Measurements from ENCODE around the gene LAMA2. TPM values are rescaled to one million over a fixed set of nuclear protein-coding genes. Genes with fewer than 3 reads are reported as not detected.

LAMA2 gene
- polyA plus RNA-seq, 1 donor = 5.4 TPM

DNA sequence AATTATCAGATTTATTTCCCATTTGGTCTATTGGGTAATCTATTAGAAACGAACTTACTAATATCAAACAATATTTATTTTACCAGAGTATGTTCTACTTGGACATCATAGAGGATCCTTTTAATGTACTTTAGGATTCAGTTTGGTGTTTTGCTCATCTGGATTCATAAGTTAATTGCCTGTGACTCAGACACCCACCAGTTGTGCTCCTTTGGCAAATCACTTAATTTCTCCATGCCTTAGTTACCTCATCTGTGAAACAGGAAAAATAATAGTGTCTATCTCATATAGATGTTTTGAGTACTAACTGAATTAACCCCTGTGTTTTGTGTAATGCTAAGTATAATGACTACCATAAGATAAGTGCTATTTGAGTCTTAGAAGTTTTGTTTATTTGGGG, 292.1 kb downstream of the LAMA2 start:
- Histone ChIP-seq H3K4me1 (ENCODE audit: control insufficient read depth, insufficient read depth, low read length) (no peaks in the 10 kb centered on the region), H3K27me3 (ENCODE audit: control insufficient read depth, insufficient read depth, low read length) (no peaks in the 10 kb centered on the region), H3K9me3 (ENCODE audit: control insufficient read depth, low read depth, low read length) (no peaks in the 10 kb centered on the region), H3K4me3 (ENCODE audit: low read length) (no peak overlapping the region), H3K36me3 (ENCODE audit: control insufficient read depth, insufficient read depth, low read length) (no peaks in the 10 kb centered on the region), H3K27ac (ENCODE audit: low read length) (no peak overlapping the region)
- DNase-seq = no peak
- 88% methylated on average over 1 of the region's 1 CpG for WGBS (ENCODE audit: insufficient coverage, low lambda C conversion rate)

DNA sequence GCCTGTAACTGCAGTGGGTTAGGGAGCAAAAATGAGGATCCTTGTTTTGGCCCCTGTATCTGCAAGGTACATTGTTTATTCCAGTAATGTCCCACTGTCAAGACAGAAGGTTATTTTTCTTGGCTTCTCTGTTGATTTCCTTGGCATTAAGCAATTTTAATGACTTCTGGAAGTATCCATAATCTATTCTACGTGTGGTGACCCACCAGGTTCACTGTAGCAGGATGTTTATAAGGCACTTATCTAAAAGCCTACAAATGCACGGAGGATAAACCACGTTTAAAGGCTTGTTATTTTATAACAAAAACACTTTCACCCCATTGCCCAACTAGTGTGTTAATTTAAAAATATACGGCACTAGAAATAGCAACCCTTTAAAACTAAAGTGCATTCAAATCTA, 294.9 kb downstream of the LAMA2 start:
- H3K27me3 ChIP-seq (ENCODE audit: control insufficient read depth, insufficient read depth, low read length) = no peaks in the 10 kb centered on the region
- no peak overlapping the region for H3K4me3 ChIP-seq (ENCODE audit: low read length)
- no peaks in the 10 kb centered on the region for H3K9me3 ChIP-seq (ENCODE audit: control insufficient read depth, low read depth, low read length)
- 63% methylated on average over 1 of the region's 4 CpGs for WGBS (ENCODE audit: insufficient coverage, low lambda C conversion rate)
- no peaks in the 10 kb centered on the region for H3K4me1 ChIP-seq (ENCODE audit: control insufficient read depth, insufficient read depth, low read length)
- H3K36me3 ChIP-seq (ENCODE audit: control insufficient read depth, insufficient read depth, low read length) = no peaks in the 10 kb centered on the region
- no peak overlapping the region for H3K27ac ChIP-seq (ENCODE audit: low read length)
- DNase-seq = no peak

DNA sequence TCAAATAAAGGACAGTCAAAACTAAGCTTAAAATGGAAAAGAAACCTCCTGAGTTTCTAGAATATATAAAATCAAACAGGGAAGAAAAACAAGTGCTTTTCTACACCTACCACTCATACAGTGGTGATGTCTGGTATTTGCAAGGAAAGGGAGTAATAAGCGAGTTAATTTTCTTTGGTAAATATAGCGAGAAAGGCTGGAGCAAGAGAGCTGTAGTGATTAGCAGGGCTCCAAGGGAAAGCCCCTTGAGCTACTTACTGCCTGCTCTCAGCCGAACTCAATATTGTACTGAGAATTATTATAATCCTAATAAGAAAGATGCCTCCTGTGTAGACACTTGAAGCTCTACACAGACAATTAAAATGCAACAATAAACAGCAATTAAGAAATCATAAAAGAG, 296.3 kb downstream of the LAMA2 start:
- no peak overlapping the region for H3K27ac ChIP-seq (ENCODE audit: low read length)
- H3K27me3 ChIP-seq (ENCODE audit: control insufficient read depth, insufficient read depth, low read length) = no peaks in the 10 kb centered on the region
- DNase-seq = no peak
- no peaks in the 10 kb centered on the region for H3K36me3 ChIP-seq (ENCODE audit: control insufficient read depth, insufficient read depth, low read length)
- H3K9me3 ChIP-seq (ENCODE audit: control insufficient read depth, low read depth, low read length) = no peaks in the 10 kb centered on the region
- H3K4me3 ChIP-seq (ENCODE audit: low read length) = no peak overlapping the region
- 80% methylated on average over 1 of the region's 3 CpGs for WGBS (ENCODE audit: insufficient coverage, low lambda C conversion rate)
- H3K4me1 ChIP-seq (ENCODE audit: control insufficient read depth, insufficient read depth, low read length) = peaks cover 6% of the 10 kb centered on the region

DNA sequence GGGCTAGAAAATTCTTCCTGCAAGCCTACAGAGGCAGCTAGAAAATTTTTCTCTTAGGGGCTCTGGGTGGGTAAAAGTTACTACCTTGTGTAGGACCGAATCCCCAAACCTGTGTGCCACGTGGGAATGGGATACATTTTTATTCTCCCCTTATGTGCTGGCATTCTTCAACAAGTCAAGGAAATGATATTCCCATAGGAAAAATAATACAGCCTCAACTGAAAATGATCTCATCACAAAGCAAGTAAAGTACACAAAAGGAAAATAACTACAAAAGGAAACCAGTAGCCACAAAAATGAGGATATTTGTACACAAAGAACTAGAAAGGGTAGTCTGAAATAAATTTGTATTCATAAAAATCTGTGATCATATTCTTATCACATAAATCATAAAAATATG, 298.1 kb downstream of the LAMA2 start:
- peaks cover 9% of the 10 kb centered on the region for H3K4me1 ChIP-seq (ENCODE audit: control insufficient read depth, insufficient read depth, low read length)
- H3K27ac ChIP-seq (ENCODE audit: low read length) = no peak overlapping the region
- WGBS (ENCODE audit: insufficient coverage, low lambda C conversion rate) = 67% methylated on average over 1 of the region's 2 CpGs
- no peak overlapping the region for H3K4me3 ChIP-seq (ENCODE audit: low read length)
- no peak for DNase-seq
- no peaks in the 10 kb centered on the region for H3K9me3 ChIP-seq (ENCODE audit: control insufficient read depth, low read depth, low read length)
- H3K27me3 ChIP-seq (ENCODE audit: control insufficient read depth, insufficient read depth, low read length) = no peaks in the 10 kb centered on the region
- no peaks in the 10 kb centered on the region for H3K36me3 ChIP-seq (ENCODE audit: control insufficient read depth, insufficient read depth, low read length)

DNA sequence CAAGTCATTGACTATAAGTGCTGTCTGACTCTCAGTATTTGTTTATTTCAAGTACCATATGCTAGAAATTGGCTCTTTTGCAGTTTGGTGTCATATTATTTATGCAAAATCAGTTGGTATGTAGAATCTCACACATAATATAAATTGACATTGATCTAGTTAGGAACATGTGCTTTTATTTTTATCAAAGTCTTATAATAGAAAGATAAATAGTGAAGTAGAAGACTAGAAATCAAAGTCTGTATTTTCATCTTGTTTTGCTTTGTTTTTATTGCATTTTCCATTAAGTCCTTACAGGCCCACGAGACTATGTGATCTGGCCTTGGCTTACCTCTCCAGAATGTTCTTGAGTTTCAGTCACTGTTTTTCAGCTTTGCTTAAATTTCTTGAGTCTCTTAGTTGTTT, 300.3 kb downstream of the LAMA2 start:
- no peaks in the 10 kb centered on the region for H3K36me3 ChIP-seq (ENCODE audit: control insufficient read depth, insufficient read depth, low read length)
- no peak for DNase-seq
- no peak overlapping the region for H3K4me3 ChIP-seq (ENCODE audit: low read length)
- H3K27me3 ChIP-seq (ENCODE audit: control insufficient read depth, insufficient read depth, low read length) = no peaks in the 10 kb centered on the region
- no peaks in the 10 kb centered on the region for H3K9me3 ChIP-seq (ENCODE audit: control insufficient read depth, low read depth, low read length)
- peaks cover 9% of the 10 kb centered on the region for H3K4me1 ChIP-seq (ENCODE audit: control insufficient read depth, insufficient read depth, low read length)
- 75% methylated on average over 1 of the region's 1 CpG for WGBS (ENCODE audit: insufficient coverage, low lambda C conversion rate)
- H3K27ac ChIP-seq (ENCODE audit: low read length) = no peak overlapping the region

DNA sequence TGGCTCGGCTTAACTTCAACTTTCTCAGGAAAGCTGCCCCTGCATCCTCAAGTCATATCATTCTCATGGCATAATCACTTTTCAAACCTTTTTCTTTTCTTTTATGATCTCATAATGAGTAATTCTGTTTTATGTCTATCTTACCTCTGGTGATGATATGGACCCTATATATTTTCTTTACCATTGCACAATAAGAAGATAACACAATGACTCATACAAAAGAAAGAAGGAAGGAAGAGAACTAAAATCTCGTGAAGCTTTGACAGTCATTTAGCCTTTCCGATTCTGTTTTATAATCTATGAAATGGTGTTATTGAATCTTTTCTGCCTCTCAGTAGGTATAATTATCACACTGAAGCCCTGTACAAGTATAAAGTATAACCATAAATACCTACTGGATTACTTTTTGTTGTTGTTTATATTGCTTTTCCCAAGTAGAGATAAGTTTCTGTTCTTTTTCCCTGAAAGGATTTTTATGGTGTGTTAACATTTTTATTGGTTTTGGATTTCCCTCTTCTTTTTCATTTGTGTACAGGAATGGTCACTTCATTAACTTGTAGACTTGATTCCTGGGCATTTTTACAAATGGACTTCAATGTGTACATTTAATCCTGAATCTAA, 300.9 kb downstream of the LAMA2 start:
- H3K27ac ChIP-seq (ENCODE audit: low read length) = peak overlapping the region; percentile 41
- H3K36me3 ChIP-seq (ENCODE audit: control insufficient read depth, insufficient read depth, low read length) = no peaks in the 10 kb centered on the region
- H3K27me3 ChIP-seq (ENCODE audit: control insufficient read depth, insufficient read depth, low read length) = no peaks in the 10 kb centered on the region
- peaks cover 9% of the 10 kb centered on the region for H3K4me1 ChIP-seq (ENCODE audit: control insufficient read depth, insufficient read depth, low read length)
- peak; percentile 13 to 71 for DNase-seq
- 41% methylated on average over 2 of the region's 3 CpGs for WGBS (ENCODE audit: insufficient coverage, low lambda C conversion rate)
- H3K4me3 ChIP-seq (ENCODE audit: low read length) = no peak overlapping the region
- H3K9me3 ChIP-seq (ENCODE audit: control insufficient read depth, low read depth, low read length) = no peaks in the 10 kb centered on the region

DNA sequence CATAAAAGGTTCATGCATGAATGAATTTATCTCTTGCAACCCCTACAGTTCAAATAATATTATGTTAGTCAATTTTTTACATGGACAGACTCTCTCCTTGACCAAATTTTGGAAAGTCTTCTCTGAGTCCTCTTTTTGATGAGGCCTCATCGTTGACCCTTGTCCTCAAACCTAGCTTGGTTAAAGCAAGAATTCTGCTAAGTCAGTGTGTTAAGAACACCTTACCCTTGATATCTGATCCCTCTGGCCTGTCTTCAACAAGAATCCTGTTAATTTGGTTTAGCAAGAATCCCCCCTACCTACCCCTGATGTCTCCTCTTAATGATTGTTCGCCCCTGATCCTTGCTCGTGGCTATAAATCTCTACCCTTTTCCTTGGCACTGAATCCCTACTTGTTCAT, 301.4 kb downstream of the LAMA2 start:
- H3K4me3 ChIP-seq (ENCODE audit: low read length) = no peak overlapping the region
- peak overlapping the region; percentile 41 for H3K27ac ChIP-seq (ENCODE audit: low read length)
- H3K27me3 ChIP-seq (ENCODE audit: control insufficient read depth, insufficient read depth, low read length) = no peaks in the 10 kb centered on the region
- peak in 1 of 2 donors; percentile 26 for DNase-seq
- no peaks in the 10 kb centered on the region for H3K36me3 ChIP-seq (ENCODE audit: control insufficient read depth, insufficient read depth, low read length)
- H3K9me3 ChIP-seq (ENCODE audit: control insufficient read depth, low read depth, low read length) = no peaks in the 10 kb centered on the region
- 100% methylated on average over 1 of the region's 3 CpGs for WGBS (ENCODE audit: insufficient coverage, low lambda C conversion rate)
- H3K4me1 ChIP-seq (ENCODE audit: control insufficient read depth, insufficient read depth, low read length) = peaks cover 9% of the 10 kb centered on the region

DNA sequence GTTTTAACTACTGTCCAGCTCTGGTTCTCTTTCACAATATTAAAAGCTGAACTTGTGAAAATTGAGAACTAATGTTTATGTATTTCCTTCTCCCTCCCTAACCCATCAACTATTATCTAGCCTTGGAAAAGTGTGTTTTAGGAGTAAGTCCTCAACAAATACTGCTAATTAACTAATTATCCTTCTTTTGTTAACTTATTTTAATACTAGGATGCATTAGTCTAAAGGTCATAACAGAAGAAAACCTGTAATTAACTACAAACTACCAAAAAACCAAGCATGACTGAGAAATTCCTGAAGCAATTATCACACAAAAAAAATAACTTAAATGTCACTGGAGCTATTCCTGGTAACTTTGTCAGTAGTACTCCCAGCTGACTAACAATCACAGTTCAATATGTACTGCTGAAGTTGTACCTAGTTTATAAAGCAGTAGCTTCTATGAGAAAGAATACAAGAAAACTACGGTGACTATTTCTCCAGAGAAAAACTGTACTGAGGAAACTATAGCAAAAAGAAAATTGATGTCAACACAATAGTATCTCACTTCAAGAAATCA, 301.9 kb downstream of the LAMA2 start:
- no peak overlapping the region for H3K4me3 ChIP-seq (ENCODE audit: low read length)
- no peak for DNase-seq
- H3K4me1 ChIP-seq (ENCODE audit: control insufficient read depth, insufficient read depth, low read length) = peaks cover 9% of the 10 kb centered on the region
- no peaks in the 10 kb centered on the region for H3K27me3 ChIP-seq (ENCODE audit: control insufficient read depth, insufficient read depth, low read length)
- no peaks in the 10 kb centered on the region for H3K9me3 ChIP-seq (ENCODE audit: control insufficient read depth, low read depth, low read length)
- no peak overlapping the region for H3K27ac ChIP-seq (ENCODE audit: low read length)
- H3K36me3 ChIP-seq (ENCODE audit: control insufficient read depth, insufficient read depth, low read length) = no peaks in the 10 kb centered on the region
- 100% methylated on average over 1 of the region's 1 CpG for WGBS (ENCODE audit: insufficient coverage, low lambda C conversion rate)

DNA sequence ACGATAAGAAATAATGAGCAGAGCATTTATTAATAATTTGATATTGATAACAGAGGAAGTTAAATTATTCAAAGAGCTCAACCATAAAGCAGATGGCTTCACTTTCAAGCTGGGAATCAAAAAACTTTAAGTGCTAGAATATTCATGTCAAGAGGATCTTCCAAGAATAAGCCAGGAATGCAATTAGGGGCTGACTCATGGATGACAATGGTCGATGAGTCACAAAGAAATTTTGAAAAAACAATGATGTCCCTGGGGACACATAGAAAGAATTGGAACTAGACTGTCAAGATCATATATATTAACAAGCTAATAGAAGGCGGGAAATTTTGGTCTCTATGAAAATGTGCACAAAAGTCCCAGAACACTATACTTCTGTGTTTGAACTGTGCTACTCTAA, 304.1 kb downstream of the LAMA2 start:
- Histone ChIP-seq H3K4me3 (ENCODE audit: low read length) (no peak overlapping the region), H3K9me3 (ENCODE audit: control insufficient read depth, low read depth, low read length) (no peaks in the 10 kb centered on the region), H3K27me3 (ENCODE audit: control insufficient read depth, insufficient read depth, low read length) (no peaks in the 10 kb centered on the region), H3K4me1 (ENCODE audit: control insufficient read depth, insufficient read depth, low read length) (peaks cover 11% of the 10 kb centered on the region), H3K27ac (ENCODE audit: low read length) (no peak overlapping the region), H3K36me3 (ENCODE audit: control insufficient read depth, insufficient read depth, low read length) (no peaks in the 10 kb centered on the region)
- WGBS (ENCODE audit: insufficient coverage, low lambda C conversion rate) = no CpG with 5 or more reads among the region's 3 CpGs
- DNase-seq = no peak

DNA sequence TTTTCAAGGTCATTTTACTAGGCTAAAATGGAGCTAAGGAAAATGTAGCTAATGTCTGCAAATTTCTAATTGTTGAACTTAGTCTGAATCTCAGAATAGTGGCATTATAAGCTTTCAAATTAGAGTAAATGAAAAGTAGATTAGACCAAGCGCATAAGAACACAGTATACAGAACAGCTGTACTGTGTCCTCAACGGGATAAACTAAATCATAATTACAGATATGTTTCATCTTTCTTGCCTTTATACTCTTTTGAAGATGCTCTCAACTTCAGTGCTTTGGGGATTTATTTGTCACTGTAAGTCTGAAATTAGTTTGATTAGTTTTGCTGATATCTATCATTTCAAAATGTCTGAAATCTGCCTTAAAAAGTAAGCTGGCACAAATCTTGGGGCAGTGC, 305.4 kb downstream of the LAMA2 start:
- H3K4me1 ChIP-seq (ENCODE audit: control insufficient read depth, insufficient read depth, low read length) = peaks cover 10% of the 10 kb centered on the region
- H3K36me3 ChIP-seq (ENCODE audit: control insufficient read depth, insufficient read depth, low read length) = no peaks in the 10 kb centered on the region
- no peaks in the 10 kb centered on the region for H3K9me3 ChIP-seq (ENCODE audit: control insufficient read depth, low read depth, low read length)
- H3K27ac ChIP-seq (ENCODE audit: low read length) = no peak overlapping the region
- H3K27me3 ChIP-seq (ENCODE audit: control insufficient read depth, insufficient read depth, low read length) = no peaks in the 10 kb centered on the region
- no peak overlapping the region for H3K4me3 ChIP-seq (ENCODE audit: low read length)
- DNase-seq = no peak
- WGBS (ENCODE audit: insufficient coverage, low lambda C conversion rate) = no CpG with 5 or more reads among the region's 2 CpGs

DNA sequence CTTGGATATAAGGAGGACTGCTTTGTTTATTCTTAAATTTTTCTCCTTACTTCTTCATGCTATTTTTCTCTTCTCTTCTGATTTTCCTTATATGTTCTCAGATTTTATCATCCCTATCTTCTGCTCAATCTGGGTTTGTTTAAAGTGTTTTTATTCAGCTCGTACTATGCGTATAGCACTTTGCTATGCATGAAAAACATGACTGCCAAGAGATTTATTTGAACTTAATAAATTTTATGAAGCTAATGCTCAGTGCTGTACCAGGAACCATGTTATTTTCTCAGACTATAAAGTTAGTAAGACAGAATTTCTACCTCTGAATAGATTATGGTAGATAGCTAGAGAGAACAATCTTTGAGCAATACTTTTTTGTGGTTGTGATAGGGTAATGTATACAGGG, 305.9 kb downstream of the LAMA2 start:
- H3K27ac ChIP-seq (ENCODE audit: low read length) = no peak overlapping the region
- H3K4me1 ChIP-seq (ENCODE audit: control insufficient read depth, insufficient read depth, low read length) = peaks cover 8% of the 10 kb centered on the region
- H3K27me3 ChIP-seq (ENCODE audit: control insufficient read depth, insufficient read depth, low read length) = no peaks in the 10 kb centered on the region
- DNase-seq = no peak
- no peak overlapping the region for H3K4me3 ChIP-seq (ENCODE audit: low read length)
- H3K9me3 ChIP-seq (ENCODE audit: control insufficient read depth, low read depth, low read length) = no peaks in the 10 kb centered on the region
- no peaks in the 10 kb centered on the region for H3K36me3 ChIP-seq (ENCODE audit: control insufficient read depth, insufficient read depth, low read length)
- WGBS (ENCODE audit: insufficient coverage, low lambda C conversion rate) = 80% methylated on average over 1 of the region's 2 CpGs

All from large intestine (tissue), 3 donors.